ENCODE measurements around the gene ABR.
"Not testable (repeated sequence)": the region's sequence is repeated elsewhere in the genome, so short reads cannot be mapped to it uniquely, and the experiment has no call there.

ABR gene

GRCh38 chr17:981292-981658, 198.5 kb downstream of the ABR start:
- DNase-seq (ENCODE audit: low spot score): no peak

GRCh38 chr17:980406-981291, 199.1 kb downstream of the ABR start:
- DNase-seq (ENCODE audit: low spot score): peak; percentile 80

- DNase-seq (ENCODE audit: low spot score): peak; percentile 99
Observed at GRCh38 chr17:979539-980405, 200.0 kb downstream of the ABR start, which contains the start of gene NXN. NXN (minus strand) TSS chr17:979776.

- DNase-seq (ENCODE audit: low spot score): no peak
Observed at GRCh38 chr17:979212-979538, 200.6 kb downstream of the ABR start.

- DNase-seq (ENCODE audit: low spot score): peak; percentile 58
Observed at GRCh38 chr17:978103-979093, 201.4 kb downstream of the ABR start.

- DNase-seq (ENCODE audit: low spot score): no peak
Observed at GRCh38 chr17:977166-977565, 202.6 kb downstream of the ABR start.

GRCh38 chr17:976312-976711, 203.5 kb downstream of the ABR start:
- no peak for DNase-seq (ENCODE audit: low spot score)

GRCh38 chr17:975371-975915, 204.3 kb downstream of the ABR start:
- DNase-seq (ENCODE audit: low spot score): no peak

- DNase-seq (ENCODE audit: low spot score): not testable (repeated sequence)
Observed at GRCh38 chr17:974778-975177, 205.0 kb downstream of the ABR start.

GRCh38 chr17:973053-973452, 206.7 kb downstream of the ABR start:
- DNase-seq (ENCODE audit: low spot score): no peak

- not testable (repeated sequence) for DNase-seq (ENCODE audit: low spot score)
Observed at GRCh38 chr17:971861-972260, 207.9 kb downstream of the ABR start.

- no peak for DNase-seq (ENCODE audit: low spot score)
Observed at GRCh38 chr17:970364-970763, 209.4 kb downstream of the ABR start.

- no peak for DNase-seq (ENCODE audit: low spot score)
Observed at GRCh38 chr17:969811-970355, 209.9 kb downstream of the ABR start.

GRCh38 chr17:968812-969730, 210.7 kb downstream of the ABR start:
- DNase-seq (ENCODE audit: low spot score): no peak

GRCh38 chr17:967122-967521, 212.7 kb downstream of the ABR start:
- no peak for DNase-seq (ENCODE audit: low spot score)

GRCh38 chr17:965311-965989, 214.3 kb downstream of the ABR start:
- DNase-seq (ENCODE audit: low spot score): no peak

- DNase-seq (ENCODE audit: low spot score): no peak
Observed at GRCh38 chr17:964876-965275, 214.9 kb downstream of the ABR start.

GRCh38 chr17:962670-963069, 217.1 kb downstream of the ABR start:
- DNase-seq (ENCODE audit: low spot score): no peak

- DNase-seq (ENCODE audit: low spot score): no peak
Observed at GRCh38 chr17:962166-962565, 217.6 kb downstream of the ABR start.
